NCI-H82 (cell line): Measurements from ENCODE around the gene MMP28.

ENCODE experiments used
- DNase-seq: peaks from one replicate; lab custom pipeline; 2025; lab: John Stamatoyannopoulos, UW

The MMP28 gene

GRCh38 chr17:35725058-35725457, 70.4 kb downstream of the MMP28 start:
- DNase-seq, result no peak

- no peak for DNase-seq
Observed at GRCh38 chr17:35723735-35724134, 71.7 kb downstream of the MMP28 start.

GRCh38 chr17:35717475-35717874, 78.0 kb downstream of the MMP28 start:
- DNase-seq, result no peak

- no peak for DNase-seq
Observed at GRCh38 chr17:35716897-35717465, 78.5 kb downstream of the MMP28 start.

- DNase-seq, result no peak
Observed at GRCh38 chr17:35716173-35716572, 79.3 kb downstream of the MMP28 start.
